Measurements from ENCODE around the gene ASGR1. TPM values are rescaled to one million over a fixed set of nuclear protein-coding genes. Genes with fewer than 3 reads are reported as not detected.

Gene ASGR1
- total and polyA plus RNA-seq, 8 donors, result 0.87 to 6.0 (median 1.9) TPM; not detected in 3

- H3K4me3 ChIP-seq, result no peak overlapping the region
- WGBS, 5 donors, result 84 to 93% (median 90%) methylated on average over 14 of the region's 14 CpGs
- H3K27ac ChIP-seq, result no peak overlapping the region
- no peaks in the 10 kb centered on the region for H3K9me3 ChIP-seq
- peaks cover 8 to 55% (median 50%) of the 10 kb centered on the region in 4 donors for H3K36me3 ChIP-seq
- TF ChIP-seq POLR2AphosphoS5 (IDR thresholded peaks at IDR 0.05), result no peak
- no peak for TF ChIP-seq EP300 (IDR thresholded peaks at IDR 0.05)
- TF ChIP-seq POLR2A (IDR thresholded peaks at IDR 0.05), result no peak
- TF ChIP-seq CTCF (IDR thresholded peaks at IDR 0.05), result no peak
- H3K27me3 ChIP-seq, result no peaks in the 10 kb centered on the region
- intact Hi-C loops (cut with DNase I; ENCODE audit: low total_unique reads), result no loop called here
- no peak for DNase-seq
- no peaks in the 10 kb centered on the region for H3K4me1 ChIP-seq
Observed at GRCh38 chr17:7190276-7190917, 11.2 kb upstream of the ASGR1 start.

GRCh38 chr17:7186241-7186640, 7.1 kb upstream of the ASGR1 start:
- no peaks in the 10 kb centered on the region for H3K27me3 ChIP-seq
- peaks cover 0 to 6% (median 0%) of the 10 kb centered on the region in 4 donors for H3K4me1 ChIP-seq
- no peak overlapping the region for H3K4me3 ChIP-seq
- TF ChIP-seq EP300 (IDR thresholded peaks at IDR 0.05) (no peak), POLR2A (IDR thresholded peaks at IDR 0.05) (no peak), CTCF (IDR thresholded peaks at IDR 0.05) (no peak), POLR2AphosphoS5 (IDR thresholded peaks at IDR 0.05) (no peak)
- peaks cover 0 to 14% (median 12%) of the 10 kb centered on the region in 4 donors for H3K36me3 ChIP-seq
- no peak overlapping the region for H3K27ac ChIP-seq
- peak in 1 of 2 donors; percentile 22 for DNase-seq
- intact Hi-C loops (cut with DNase I; ENCODE audit: low total_unique reads), result no loop called here
- no peaks in the 10 kb centered on the region for H3K9me3 ChIP-seq
- 53 to 62% (median 59%) methylated on average over 7 of the region's 7 CpGs for WGBS, 5 donors

- Histone ChIP-seq H3K36me3 (no peaks in the 10 kb centered on the region), H3K9me3 (no peaks in the 10 kb centered on the region), H3K4me3 (no peak overlapping the region), H3K4me1 (peaks cover 0 to 6% (median 0%) of the 10 kb centered on the region in 4 donors), H3K27ac (no peak overlapping the region), H3K27me3 (peaks cover 0 to 3% (median 0%) of the 10 kb centered on the region in 3 donors)
- TF ChIP-seq EP300 (IDR thresholded peaks at IDR 0.05) (no peak), POLR2A (IDR thresholded peaks at IDR 0.05) (no peak), POLR2AphosphoS5 (IDR thresholded peaks at IDR 0.05) (no peak), CTCF (IDR thresholded peaks at IDR 0.05) (no peak)
- intact Hi-C loops (cut with DNase I; ENCODE audit: low total_unique reads), result no loop called here
- 86 to 94% (median 90%) methylated on average over 6 of the region's 6 CpGs for WGBS, 5 donors
- no peak for DNase-seq
Observed at GRCh38 chr17:7184647-7185046, 5.5 kb upstream of the ASGR1 start.

GRCh38 chr17:7184091-7184488, 4.9 kb upstream of the ASGR1 start:
- no peak overlapping the region for H3K27ac ChIP-seq
- H3K4me3 ChIP-seq, result no peak overlapping the region
- DNase-seq, result peak; percentile 84 to 87
- H3K4me1 ChIP-seq, result peaks cover 0 to 6% (median 0%) of the 10 kb centered on the region in 4 donors
- H3K27me3 ChIP-seq, result peaks cover 0 to 9% (median 5%) of the 10 kb centered on the region in 3 donors
- 29 to 40% (median 36%) methylated on average over 14 of the region's 14 CpGs for WGBS, 5 donors
- H3K9me3 ChIP-seq, result no peaks in the 10 kb centered on the region
- intact Hi-C loops (cut with DNase I; ENCODE audit: low total_unique reads), result no loop called here
- no peak for TF ChIP-seq CTCF (IDR thresholded peaks at IDR 0.05)
- H3K36me3 ChIP-seq, result no peaks in the 10 kb centered on the region

All from stomach (tissue), 9 donors.